GM18505 (cell line): ENCODE results near the gene KPNB1.

Experiments
- ATAC-seq: cut with Tn5 transposase; IDR thresholded peaks from one replicate; pipeline ENCODE4 v1.9.1; 2021; ENCODE audit not compliant: unreplicated experiment
- POLR2A ChIP-seq: IDR thresholded peaks from 4 replicates; pipeline ENCODE4 v1.6.1; 2011; ENCODE audit warnings: borderline replicate concordance; ENCODE audit not compliant: insufficient read depth, insufficient read length; ENCODE audit errors: extremely low read depth

The KPNB1 gene

DNA sequence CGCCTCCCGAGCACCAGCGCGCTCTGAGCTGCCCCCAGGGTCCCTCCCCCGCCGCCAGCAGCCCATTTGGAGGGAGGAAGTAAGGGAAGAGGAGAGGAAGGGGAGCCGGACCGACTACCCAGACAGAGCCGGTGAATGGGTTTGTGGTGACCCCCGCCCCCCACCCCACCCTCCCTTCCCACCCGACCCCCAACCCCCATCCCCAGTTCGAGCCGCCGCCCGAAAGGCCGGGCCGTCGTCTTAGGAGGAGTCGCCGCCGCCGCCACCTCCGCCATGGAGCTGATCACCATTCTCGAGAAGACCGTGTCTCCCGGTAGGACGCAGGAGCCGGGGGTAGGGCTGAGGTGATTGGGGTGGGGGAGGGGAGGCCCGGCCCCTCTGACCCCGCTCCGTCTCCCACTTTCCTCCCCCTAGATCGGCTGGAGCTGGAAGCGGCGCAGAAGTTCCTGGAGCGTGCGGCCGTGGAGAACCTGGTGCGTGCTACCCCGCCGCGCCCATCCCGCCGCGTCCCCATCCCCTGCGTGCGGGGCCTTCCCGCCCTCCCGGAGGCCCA, 329 bp downstream of the KPNB1 start:
- ATAC-seq = peak; percentile 1
- no peak for TF ChIP-seq POLR2A

DNA sequence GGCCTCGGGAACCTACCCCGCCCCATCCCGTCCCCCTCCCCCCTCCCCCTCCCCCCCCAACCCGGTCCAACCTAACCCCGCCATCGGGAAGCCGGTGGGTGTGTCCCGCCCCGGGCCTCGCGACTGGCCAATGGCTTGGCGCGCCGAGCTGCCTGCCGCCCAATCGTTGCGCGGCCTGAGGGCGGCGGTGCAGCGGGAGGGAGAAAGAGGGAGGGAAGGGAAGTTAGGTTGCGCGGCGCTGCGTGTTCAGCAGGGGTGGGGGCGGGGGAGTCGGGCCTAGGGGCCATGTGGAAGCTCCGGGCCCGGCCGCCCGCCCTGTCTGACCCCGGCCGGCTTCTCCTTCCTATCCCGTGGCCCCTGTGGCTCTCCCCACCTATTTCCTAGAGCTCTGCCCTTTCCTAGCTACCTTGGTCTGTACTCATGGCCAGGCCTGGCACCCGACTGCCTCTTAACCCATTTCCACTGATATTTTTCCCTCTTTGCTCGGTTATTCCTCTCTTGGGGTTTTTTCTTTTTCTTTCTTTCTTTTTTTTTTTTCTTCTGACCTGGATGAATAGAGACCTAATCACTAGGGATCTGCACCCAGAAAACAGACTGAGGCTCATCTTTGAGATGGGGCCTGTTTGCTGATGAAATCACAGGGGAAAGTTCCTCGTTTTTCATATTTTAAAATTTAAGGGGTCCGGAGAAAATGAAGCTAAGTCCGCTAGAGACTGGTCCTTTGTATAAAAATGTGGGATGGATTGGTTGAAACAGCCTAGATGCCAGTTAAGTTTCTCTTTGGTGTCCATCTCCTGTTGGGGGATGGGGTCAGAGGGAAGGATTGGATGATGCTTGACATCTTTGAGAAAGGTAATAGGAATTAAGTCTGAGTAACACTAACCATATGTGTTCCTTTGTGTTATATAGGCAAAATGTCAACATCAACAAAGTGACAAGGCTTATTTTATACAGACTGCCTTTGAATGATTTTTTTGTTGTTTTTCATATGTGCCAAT, 1.1 kb downstream of the KPNB1 start:
- peak; percentile 49 for ATAC-seq
- peak; percentile 53 for TF ChIP-seq POLR2A

DNA sequence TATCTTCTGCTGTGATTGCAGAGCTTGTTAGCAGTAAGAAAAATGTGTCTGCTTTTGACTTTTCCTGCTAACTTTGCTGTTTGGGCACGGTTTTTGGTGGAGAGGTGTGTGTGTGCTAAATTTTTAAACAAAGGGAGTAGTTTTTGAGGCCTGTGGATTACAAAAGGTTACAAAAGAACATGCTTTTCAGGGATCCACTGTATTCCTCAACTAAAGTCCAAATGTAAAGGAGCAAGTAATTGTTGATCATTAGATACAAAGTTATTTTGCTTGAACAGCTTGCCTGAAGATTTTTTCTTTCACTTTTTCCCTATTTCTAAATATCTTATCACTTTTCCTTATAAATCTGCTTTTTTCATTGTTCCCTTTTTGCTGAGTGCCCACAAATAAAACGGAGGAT, 2.0 kb downstream of the KPNB1 start:
- no peak for ATAC-seq

GRCh38 chr17:47652570-47652969, 2.9 kb downstream of the KPNB1 start:
- no peak for TF ChIP-seq POLR2A

More for the DNA sequence above, 2.0 kb downstream of the KPNB1 start:
- TF ChIP-seq POLR2A = no peak

DNA sequence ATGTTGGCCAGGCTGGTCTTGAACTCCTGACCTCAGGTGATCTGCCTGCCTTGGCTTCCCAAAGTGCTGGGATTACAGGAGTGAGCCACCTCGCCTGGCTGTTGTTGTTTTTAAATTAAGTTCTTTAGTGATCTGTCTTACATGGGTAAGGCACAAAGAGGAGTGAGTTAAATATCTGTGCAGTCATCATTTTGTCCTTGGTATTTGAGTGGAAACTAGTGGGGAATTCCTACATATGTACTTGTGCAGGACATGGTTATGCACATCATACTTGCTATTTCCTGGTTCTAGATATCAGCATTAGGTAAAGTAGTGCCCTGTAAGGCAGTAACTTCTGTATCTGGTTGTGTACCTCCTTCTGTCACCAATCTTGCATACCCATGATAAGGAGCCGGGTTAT, 3.7 kb downstream of the KPNB1 start:
- no peak for TF ChIP-seq POLR2A
- no peak for ATAC-seq

More at GRCh38 chr17:47652570-47652969, 2.9 kb downstream of the KPNB1 start:
- ATAC-seq = no peak

- no peak for ATAC-seq
- TF ChIP-seq POLR2A = no peak
These were observed 5.3 kb downstream of the KPNB1 start for GRCh38 chr17:47654991-47655390.

DNA sequence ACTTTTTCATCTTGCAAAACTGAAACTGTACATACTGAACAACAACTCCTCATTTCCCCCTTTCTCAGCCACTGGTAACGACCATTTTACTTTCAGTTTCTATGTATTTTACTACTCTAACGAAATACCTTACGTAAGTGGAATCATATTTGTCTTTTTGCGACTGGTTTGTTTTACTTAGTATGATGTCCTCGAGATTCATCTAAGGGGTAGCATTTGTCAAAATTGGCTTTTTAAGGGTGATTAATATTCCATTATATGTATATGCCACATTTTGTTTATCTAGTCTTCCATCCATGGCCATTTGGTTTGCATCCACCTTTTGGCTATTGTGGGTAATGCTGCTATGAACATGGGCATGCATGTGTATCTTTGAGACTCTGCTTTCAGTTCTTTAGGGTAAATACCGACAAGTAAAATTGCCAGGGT, 10.4 kb downstream of the KPNB1 start:
- peak; percentile 53 for ATAC-seq
- no peak for TF ChIP-seq POLR2A

DNA sequence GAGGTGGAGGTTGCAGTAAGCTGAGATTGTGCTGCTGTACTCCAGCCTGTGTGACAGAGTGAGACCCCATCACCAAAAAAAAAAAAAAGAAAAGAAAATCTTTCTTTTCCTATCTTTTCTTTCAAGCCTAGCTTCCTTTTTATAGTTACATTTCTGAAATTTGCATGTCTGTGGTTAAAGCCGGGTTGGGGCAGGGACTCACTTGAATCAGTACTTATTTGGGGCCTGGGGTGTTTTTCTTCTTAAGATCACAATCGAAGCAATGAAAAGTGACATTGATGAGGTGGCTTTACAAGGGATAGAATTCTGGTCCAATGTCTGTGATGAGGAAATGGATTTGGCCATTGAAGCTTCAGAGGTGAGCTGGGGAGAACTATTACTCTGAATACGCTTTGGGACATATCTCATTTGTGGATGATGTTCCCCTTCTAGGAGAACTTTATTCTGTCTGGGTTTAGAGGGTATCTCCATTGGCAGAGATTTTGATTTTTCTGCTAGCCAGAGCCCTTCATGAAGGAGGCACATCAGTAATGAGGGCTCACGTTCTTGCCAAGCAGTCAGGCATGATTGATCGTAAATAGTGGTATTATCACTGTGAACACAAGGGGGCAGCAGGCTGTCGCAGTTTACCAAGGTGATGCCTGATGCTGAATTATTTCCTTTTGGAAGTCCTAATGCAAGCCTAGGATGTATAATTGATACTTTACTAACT, 14.3 kb downstream of the KPNB1 start:
- no peak for ATAC-seq
- TF ChIP-seq POLR2A = no peak

- ATAC-seq = no peak
- TF ChIP-seq POLR2A = no peak
These were observed 14.9 kb downstream of the KPNB1 start for GRCh38 chr17:47664624-47664941.

DNA sequence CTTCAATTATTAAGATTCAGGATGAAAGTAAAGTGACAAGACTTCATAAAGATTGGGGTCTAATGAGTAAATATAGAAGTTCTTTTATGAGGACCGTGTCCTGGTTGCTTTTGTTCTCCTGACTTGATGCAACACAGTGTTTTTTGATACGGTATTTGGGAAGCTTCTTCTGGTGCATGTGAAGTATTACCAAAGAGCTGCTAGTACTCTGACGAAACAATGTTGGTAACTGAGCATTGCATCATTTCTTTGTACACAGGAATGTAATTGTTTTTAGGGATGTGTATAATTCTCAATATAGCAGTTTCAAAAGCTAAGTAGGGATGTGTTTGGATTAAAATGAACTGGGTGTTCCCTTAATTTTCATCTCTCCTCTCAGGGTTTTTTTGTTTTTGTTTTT, 15.9 kb downstream of the KPNB1 start:
- ATAC-seq = no peak
- no peak for TF ChIP-seq POLR2A

- TF ChIP-seq POLR2A = no peak
- ATAC-seq = no peak
These were observed 19.4 kb downstream of the KPNB1 start for GRCh38 chr17:47669081-47669480.

GRCh38 chr17:47670064-47670463, 20.3 kb downstream of the KPNB1 start:
- TF ChIP-seq POLR2A = no peak
- no peak for ATAC-seq

DNA sequence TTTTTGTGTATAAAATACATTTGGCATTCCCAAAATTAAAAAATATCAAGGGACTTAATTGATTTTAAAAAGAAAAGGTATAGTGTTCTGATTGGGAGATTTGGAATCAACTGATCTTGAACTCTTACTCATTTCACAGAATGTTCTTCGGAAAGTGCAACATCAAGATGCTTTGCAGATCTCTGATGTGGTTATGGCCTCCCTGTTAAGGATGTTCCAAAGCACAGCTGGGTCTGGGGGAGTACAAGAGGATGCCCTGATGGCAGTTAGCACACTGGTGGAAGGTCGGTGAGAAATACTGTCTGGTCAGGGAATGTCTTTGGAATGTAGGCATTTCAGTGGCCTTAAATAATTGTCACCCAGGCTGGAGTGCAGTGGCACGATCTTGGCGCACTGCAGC, 24.8 kb downstream of the KPNB1 start:
- no peak for ATAC-seq

GRCh38 chr17:47675380-47676198, 25.9 kb downstream of the KPNB1 start:
- TF ChIP-seq POLR2A = no peak
- ATAC-seq = no peak

More for the DNA sequence above, 24.8 kb downstream of the KPNB1 start:
- TF ChIP-seq POLR2A = no peak

DNA sequence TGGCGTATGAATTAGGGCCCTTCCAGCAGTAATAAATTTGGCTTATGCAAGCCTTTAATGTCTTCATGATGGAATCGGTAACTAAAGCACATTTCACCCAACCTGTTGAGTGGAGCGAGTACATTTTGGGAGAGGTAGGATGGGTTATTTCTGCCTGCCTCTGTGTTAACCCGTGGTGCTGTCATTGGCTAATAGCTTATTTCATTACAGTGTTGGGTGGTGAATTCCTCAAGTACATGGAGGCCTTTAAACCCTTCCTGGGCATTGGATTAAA, 26.4 kb downstream of the KPNB1 start:
- no peak for ATAC-seq
- TF ChIP-seq POLR2A = no peak
